GM12872 (cell line): ENCODE data around the gene GKN1.

Experiments
- CTCF ChIP-seq: IDR thresholded peaks from 3 replicates; pipeline ENCODE4 v1.5.1; 2011; ENCODE audit warnings: low read depth, mild to moderate bottlenecking, low read length, moderate library complexity; ENCODE audit not compliant: insufficient read depth

GKN1 gene

DNA sequence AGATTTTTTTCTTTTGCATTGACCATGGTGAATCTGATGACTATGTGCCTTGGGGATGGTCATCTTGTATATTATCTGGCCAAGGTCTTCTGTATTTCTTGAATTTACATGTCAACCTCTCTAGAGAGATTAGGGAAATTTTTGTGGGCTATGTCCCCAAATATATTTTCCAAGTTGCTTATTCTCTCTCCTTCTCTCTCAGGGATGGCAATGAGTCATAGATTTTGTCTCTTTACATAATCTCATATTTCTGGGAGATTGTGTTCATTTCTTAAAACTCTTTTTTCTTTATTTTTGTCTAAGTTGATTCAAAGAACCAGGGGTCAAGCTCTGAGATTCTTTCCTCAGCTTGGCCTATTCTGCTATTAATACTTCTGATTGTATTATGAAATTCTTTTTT is 31.6 kb upstream of the GKN1 start:
- no peak for TF ChIP-seq CTCF

DNA sequence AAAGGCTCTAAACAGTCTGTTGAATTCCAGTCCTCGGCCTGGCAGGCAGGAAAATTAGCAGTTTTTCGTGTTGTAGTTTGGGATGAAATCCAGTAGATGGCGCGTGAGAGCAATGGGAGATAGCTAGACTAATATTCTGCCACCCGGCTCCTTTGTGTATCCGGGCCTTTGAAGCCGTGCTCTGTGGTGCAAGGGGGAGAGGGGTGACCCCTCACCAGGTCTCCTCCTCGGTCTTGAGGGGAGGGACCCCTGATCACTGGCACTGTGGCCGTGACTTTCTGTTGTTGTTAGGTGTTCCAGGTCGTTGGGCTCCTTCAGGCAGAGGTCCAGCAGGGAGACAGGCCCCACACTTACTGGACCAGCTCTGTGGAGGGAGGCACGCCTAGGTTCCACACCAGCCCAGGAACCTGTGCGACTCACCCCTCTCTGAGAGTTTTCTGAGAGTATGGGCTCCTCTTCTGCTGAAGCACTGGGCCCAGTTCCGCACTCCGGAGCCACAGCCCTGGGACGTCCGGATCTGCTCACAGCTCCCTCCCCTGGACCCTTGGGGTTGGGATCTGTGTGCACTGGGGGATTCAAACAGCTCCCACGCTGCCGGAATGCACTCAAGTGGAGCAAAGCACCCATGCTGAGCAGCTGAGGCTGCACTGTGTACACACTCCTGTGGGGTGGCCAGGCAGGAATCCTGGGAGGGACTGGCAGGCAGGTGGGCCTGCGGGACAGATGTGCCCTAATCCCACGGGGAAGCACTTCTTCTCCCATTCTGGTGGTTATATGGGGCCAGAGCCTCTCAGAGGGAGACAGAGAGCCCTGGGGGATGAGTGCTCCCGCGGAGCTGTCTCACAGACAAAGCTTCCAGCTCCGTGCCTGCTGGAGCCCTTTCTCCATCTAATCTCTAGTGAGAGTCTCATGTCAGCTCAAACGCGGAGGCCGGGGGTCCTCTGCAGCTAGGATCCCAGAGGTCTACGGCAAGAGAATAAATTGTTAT is 30.6 kb upstream of the GKN1 start:
- TF ChIP-seq CTCF: peak; percentile 85

DNA sequence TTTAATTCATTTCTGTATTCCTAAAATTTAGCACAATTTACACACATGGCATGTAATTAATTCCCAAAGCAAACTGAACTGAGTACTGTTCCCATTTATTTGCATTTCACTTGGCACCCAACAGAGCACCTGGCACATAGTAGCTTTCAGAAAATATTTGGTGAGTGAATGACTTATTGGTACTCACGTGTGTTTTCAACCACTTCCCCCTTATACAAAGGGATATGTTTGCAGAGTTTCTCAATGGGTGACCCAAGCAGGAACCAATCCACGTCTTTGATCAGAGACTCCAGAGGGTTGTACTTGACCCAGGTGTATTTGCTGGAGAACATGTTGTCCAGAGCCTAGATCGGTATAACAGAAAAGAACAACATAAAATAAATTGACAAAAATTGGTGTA is 28.3 kb upstream of the GKN1 start:
- TF ChIP-seq CTCF: no peak

GRCh38 chr2:68948710-68949109 is 25.7 kb upstream of the GKN1 start:
- TF ChIP-seq CTCF: no peak

- TF ChIP-seq CTCF: no peak
Observed at GRCh38 chr2:68951899-68952298, 22.5 kb upstream of the GKN1 start.

- TF ChIP-seq CTCF: no peak
Observed at GRCh38 chr2:68952887-68953521, 21.4 kb upstream of the GKN1 start, which contains the start of gene GKN2. TSS of gene GKN2 (minus strand) at chr2:68952893. CDS start at chr2:68952861, 32 bp downstream.

GRCh38 chr2:68959001-68959400 is 15.4 kb upstream of the GKN1 start:
- no peak for TF ChIP-seq CTCF
